ENCODE measurements around the gene ATP6V0A4. TPM values are rescaled to one million over a fixed set of nuclear protein-coding genes. Genes with fewer than 3 reads are reported as not detected.

ATP6V0A4 gene
- polyA plus RNA-seq = under 1 TPM in 1 of 3 donors, not detected in 2; 0.14 TPM

DNA sequence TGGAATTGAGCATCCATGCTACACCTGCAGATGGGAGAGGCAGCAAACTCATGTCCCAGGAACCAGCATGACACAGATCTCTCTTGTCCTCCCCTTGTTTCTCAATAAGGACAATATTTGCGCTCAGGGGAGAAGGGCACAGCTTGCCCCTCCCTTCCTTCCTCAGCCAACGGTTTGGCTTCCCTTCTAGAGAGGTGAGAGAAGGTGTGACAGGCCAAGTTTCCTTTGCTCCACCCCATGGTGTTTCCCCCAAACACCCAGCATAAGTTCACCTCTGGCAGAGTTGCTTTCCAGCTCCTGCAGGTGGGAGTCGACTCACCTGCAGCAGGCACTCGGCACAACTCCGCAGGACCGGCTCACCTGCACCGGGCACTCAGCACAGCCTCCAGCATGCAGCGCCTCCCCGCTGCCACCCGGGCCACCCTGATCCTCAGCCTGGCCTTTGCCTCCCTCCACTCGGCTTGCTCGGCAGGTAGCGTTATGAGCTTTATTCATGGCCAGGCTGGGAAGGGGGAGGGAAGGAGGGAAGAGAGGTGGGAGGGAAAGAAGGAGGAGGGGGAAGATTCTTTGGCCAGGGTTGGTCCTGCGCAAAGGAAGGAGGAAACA is at the start of gene ATP6V0A4, which contains the start of gene TMEM213:
Gene ATP6V0A4, minus strand, starts transcription at position 482 of the 606 bp plus-strand sequence. CDS start 26,949 bp downstream, outside the sequence.
Gene TMEM213, plus strand, starts transcription at position 280 of the 606 bp plus-strand sequence. Its CDS starts 111 bp downstream, at position 391.
- 18 to 31% (median 29%) methylated on average over 14 of the region's 14 CpGs for WGBS, 3 donors

DNA sequence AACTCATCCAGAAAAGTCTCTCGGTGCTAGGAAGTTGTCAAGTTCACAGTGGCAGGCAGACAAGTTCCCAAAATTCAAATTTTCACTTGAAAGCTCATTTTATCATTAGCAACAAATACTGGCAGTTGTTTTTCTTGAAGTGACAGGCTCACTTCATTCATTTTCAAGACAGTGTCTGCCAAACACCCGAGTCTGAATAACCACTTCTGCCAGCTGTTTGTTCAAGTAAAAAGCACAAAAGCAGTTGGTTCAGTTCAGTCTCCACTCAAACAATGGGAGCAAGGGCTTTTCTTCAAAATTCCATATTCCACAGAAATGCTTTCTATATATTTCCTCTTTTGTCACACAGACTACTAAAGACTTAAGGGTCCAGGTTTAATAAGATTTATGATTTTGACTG is 47.7 kb upstream of the ATP6V0A4 start:
- 43 to 58% (median 46%) methylated on average over 2 of the region's 2 CpGs for WGBS, 3 donors
- H3K27ac ChIP-seq (ENCODE audit: low read depth, low read length) = no peak overlapping the region

More for the DNA sequence above, at the start of gene ATP6V0A4, which contains the start of gene TMEM213:
- no peak within 1 kb of the TSS for H3K27ac ChIP-seq (ENCODE audit: low read depth, low read length)

DNA sequence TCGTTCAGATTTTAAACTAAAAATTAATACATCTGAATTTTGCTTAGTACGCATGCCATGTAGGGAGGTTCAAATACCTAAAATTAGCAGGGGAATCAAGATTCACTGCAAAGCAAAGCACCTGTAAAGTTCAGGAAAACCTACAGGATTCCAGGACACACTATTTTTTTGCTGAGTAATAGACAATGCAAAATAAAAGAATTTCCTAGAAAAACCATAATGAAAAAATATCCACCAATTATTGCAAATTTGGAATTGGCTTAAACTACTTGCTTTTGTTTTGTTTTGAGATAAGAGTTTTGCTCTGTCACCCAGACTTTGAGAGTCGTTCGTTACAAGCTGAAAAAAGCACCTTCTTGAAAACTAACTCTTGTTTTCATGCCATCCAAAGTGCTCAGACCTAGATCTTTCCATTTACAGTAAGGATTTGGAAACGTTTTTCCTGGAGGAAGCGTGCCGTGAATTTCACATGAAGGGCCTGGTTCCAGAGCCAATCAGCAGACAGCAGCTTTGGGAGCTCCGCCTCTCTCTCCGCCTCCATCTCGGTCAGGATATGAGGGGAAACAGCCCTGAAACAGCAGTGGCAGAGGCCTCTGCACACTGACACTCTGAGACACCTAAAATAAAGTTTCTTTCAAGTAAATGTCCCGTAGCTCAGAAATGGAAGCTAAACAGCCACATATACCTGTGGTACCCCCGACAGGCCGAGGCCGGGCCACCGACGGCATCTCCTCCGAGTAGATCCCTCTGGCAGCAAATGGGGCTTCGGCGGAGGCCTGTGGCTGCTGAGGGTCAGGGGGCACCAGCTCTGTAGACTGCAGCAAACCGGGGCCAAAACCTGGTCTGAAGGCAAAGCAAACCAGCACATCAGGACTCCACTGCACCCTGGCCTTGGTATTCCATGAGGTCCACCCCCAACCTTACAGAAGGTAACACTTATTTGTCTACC is 45.9 kb upstream of the ATP6V0A4 start:
- 91 to 94% (median 93%) methylated on average over 20 of the region's 20 CpGs for WGBS, 3 donors
- H3K27ac ChIP-seq (ENCODE audit: low read depth, low read length) = no peak overlapping the region

DNA sequence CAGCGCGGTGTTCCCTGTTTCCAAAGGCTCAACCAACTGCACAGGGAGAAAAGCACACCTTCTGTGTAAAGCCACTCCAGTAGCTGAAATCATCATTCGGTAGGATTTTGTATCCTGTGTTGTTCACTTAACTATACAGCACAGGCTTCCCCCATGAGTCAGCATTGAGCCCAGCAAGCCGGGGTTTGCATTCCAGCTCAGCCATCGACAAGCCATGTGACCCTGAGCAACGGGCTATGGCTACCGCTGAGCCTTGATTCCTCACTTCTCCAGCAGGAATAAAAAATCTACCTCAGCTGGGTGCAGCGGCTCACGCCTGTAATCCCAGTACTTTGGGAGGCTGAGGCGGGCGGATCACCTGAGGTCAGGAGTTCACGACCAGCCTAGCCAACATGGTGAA is 44.1 kb upstream of the ATP6V0A4 start:
- WGBS, 3 donors = 72 to 91% (median 78%) methylated on average over 12 of the region's 12 CpGs
- no peak overlapping the region for H3K27ac ChIP-seq (ENCODE audit: low read depth, low read length)

DNA sequence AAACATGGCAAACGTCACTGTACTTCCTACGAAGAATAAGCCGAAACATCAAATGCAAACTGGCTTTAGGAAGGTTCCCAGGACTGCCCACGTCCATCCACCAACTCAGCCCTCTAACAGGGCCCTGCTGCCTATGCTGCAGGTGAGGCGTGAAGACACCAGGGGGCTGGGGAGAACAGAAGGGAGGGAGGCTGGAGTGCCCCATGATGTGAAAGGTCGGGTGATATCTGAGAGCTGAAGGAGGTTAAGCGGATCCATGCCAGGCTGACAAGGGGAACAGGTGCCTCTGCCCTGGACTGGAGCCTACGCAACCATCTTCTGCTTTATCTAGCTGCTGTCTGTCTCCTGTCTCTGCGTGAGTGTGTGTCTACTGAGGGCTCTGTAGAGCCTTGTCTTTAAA is 40.2 kb upstream of the ATP6V0A4 start:
- WGBS, 3 donors = 76 to 89% (median 86%) methylated on average over 9 of the region's 9 CpGs
- H3K27ac ChIP-seq (ENCODE audit: low read depth, low read length) = no peak overlapping the region

DNA sequence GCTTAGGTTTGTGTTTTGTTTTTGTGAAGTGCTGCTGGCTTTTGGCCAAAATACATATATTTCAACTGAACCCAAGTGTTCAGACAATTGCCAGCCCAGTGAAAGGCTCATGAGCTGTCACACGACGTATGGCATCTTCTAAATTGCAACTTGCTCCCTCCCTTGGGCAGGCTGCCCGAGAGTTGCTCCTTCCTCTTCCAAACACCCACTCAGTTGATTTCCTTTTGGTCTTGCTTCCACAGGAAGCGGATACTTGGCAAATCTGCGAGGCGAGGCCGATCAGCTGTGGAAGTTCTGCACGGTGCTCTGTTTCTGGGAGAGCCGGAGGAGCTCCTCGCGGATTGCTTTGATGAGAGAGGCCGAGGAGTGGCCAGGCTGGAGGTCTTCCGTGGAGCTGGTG is 39.6 kb upstream of the ATP6V0A4 start:
- no peak overlapping the region for H3K27ac ChIP-seq (ENCODE audit: low read depth, low read length)
- 48 to 79% (median 49%) methylated on average over 13 of the region's 13 CpGs for WGBS, 3 donors

DNA sequence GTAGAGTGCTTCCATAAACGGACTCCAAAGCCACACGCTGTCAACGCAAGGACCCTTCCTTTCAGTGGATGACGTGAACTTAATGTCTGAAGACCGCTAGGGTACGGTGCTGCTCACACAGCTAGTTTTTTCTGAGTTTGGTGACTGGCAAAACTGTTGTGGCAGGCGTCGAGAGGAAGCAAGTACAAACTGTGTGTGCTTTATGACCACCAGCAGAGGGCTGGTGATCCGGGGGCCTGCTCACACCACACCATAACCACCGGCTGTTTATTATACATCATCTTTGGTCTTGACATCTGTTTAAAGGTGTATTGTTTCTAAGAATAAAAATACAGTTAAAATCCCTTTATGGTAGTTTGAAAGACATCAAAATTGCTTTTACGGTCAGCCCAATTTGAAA is 37.1 kb upstream of the ATP6V0A4 start:
- WGBS, 3 donors = 89 to 93% (median 91%) methylated on average over 11 of the region's 11 CpGs
- no peak overlapping the region for H3K27ac ChIP-seq (ENCODE audit: low read depth, low read length)

DNA sequence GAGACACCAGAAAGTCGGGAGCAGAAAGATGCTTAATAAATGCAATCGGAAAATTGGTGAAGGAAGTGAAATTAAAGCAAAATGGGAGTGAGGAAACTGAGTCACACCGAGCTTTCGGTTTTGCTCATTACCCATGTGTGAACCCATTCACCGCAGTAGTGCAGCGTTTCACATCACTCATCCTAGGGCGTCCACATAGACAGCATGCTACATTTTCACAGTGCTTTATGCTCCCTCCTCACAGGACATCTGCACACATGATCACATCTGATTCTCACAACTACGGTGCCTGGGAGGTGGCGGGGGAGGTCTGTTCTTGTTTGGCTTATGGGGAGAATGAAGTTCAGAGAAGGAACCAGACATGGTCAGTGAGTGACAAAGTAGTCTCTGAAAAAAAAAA is 36.6 kb upstream of the ATP6V0A4 start:
- WGBS, 3 donors = 94 to 96% (median 95%) methylated on average over 9 of the region's 9 CpGs
- H3K27ac ChIP-seq (ENCODE audit: low read depth, low read length) = no peak overlapping the region

DNA sequence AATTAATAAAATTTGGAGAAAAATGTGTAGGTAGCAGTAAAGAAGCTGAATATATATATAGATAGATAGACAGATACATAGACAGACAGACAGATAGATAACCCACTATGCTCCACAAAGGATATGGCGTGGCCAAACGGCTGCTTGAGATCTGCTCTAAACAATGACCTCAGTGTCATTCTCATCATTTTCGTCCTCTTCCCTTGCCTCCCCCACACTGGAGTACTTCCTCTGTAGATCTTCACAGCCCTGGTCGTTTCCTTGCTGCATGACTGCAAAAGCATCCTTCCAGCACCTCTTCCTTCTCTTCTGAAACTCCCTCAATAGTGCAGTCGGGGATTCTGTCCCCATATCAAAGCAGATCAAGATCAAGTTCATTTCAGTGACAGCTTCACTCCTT is 35.6 kb upstream of the ATP6V0A4 start:
- WGBS, 3 donors = 59 to 81% (median 60%) methylated on average over 5 of the region's 5 CpGs

DNA sequence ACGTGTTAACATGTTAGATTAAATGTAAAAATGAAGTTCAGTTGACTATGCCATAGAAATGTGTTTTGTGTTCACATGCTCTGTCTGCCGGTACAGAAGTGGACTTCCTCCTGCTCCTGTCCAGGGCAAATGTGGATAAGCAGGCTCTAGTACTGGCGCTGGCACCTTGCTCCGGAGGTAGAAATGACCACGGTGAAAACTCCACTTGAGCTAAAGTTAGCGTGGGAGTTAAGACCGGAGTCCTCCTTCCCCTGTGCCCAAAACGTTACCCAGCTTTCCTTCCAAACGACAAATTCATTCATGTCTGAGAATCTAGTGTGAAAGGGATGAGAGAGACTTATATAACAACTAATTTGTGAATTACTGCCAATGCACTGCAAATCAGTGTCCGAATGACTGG is 35.0 kb upstream of the ATP6V0A4 start:
- H3K27ac ChIP-seq (ENCODE audit: low read depth, low read length) = no peak overlapping the region
- WGBS, 3 donors = 89 to 93% (median 90%) methylated on average over 10 of the region's 10 CpGs

More for the DNA sequence above, 35.6 kb upstream of the ATP6V0A4 start:
- H3K27ac ChIP-seq (ENCODE audit: low read depth, low read length) = no peak overlapping the region

DNA sequence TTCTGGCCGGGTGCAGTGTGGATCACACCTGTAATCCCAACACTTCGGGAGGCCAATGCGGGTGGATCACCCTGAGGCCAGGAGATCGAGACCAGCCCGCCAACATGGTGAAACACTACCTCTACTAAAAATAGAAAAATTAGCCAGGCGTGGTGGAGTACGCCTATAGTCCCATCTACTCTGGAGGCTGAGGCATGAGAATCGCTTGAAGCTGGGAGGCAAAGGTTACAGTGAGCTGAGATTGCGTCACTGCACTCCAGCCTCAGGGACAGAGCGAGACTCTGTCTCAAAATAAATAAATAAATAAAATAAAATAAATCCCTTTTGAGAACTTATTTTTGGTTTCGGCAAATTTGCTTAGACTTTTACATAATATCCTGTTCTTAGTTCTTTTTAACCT is 31.3 kb upstream of the ATP6V0A4 start:
- 86 to 96% (median 90%) methylated on average over 11 of the region's 11 CpGs for WGBS, 3 donors

DNA sequence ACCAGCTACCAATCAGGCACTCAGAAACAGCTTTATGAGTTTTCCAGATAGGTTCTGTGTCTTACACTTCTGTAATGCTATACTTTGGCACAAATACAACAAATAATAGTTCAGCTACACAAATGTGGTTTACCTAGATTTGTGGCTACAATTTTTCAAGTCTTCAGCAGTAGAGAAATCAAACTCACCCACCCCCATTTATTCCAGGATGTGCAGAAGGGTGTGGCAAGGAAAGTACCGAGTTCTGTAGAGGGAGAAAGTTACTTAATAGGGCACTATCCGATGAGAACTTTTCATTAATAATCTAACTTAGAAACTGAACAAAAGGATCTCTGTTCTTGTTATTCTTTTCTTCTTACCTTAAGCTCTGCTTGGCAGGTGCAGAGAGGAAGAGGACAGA is 30.3 kb upstream of the ATP6V0A4 start:
- 46 to 78% (median 78%) methylated on average over 2 of the region's 2 CpGs for WGBS, 3 donors
- no peak overlapping the region for H3K27ac ChIP-seq (ENCODE audit: low read depth, low read length)

More for the DNA sequence above, 31.3 kb upstream of the ATP6V0A4 start:
- no peak overlapping the region for H3K27ac ChIP-seq (ENCODE audit: low read depth, low read length)

DNA sequence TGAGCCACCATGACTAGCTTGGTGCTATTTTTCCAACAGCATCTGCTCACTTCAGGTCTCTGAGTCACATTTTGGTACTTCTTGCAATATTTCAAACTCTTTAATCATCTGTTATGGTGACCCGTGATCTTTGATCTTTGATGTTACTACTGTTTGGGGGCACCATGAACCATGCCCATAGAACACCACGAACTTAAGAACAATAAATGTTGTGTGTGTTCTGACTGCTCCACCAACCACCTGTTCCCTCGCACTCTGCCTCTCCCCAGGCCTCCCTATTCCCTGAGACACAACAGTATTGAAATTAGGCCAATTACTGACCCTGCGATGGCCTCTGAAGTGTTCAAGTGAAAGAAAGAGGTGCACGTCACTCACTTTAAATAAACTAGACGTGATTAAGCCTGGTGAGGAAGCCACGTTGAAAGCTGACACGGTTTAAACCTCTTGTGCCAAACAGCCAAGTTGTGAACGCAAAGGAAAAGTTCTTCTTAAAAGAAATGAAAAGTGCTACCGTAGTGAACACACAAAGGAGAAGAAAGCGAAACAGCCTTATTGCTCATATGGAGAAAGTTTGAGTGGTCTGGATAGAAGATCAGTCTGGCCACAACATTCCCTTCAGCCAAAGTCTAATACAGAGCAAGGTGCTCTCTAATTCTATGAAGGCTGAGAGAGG is 27.2 kb upstream of the ATP6V0A4 start:
- 86 to 89% (median 88%) methylated on average over 11 of the region's 11 CpGs for WGBS, 3 donors
- H3K27ac ChIP-seq (ENCODE audit: low read depth, low read length) = no peak overlapping the region

DNA sequence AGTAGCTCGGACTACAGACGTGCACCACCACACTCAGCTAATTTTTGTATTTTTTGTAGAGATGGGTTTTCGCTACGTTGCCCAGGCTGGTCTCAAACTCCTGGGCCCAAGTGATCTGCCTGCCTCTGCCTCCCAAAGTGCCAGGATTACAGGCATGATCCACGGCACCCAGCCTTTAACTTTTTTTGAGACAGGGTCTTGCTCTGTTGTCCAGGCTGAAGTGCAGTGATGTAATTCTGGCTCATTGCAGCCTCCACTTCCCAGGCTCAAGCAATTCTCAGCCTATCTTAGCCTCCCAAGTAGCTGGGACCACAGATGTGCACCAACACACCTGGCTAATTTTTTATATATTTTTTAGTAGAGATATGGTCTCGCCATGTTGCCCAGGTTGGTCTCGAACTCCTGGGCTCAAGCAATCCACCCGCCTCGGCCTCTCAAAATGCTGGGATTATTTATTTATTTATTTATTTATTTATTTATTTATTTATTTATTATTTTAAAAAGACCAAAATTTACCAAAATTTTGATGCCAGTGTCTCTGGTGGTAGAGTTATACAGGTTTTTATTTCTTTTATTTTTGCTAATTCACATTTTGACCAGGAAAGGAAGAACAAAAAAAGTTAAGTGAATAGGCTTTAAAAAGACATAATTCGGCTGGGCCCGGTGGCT is 25.0 kb upstream of the ATP6V0A4 start:
- 91 to 95% (median 92%) methylated on average over 11 of the region's 11 CpGs for WGBS, 3 donors
- no peak overlapping the region for H3K27ac ChIP-seq (ENCODE audit: low read depth, low read length)

DNA sequence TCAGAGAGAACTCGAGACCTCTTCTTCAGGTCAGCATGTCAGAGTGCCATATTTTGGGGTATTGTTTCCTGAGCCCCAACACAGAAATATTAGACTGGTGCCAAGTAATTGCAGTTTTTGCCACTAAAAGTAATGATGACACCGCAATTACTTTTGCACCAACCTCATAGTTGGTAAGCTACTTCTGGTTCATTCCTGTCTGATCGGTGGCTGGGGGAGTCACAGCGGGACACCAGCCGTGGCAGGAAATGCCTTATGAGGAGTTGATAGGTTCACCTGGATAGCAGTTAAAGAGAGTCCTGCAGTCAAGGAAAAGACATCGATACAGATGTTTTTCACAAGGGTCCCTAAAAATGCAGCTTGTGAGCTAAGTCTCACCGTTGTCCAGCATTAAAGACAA is 23.9 kb upstream of the ATP6V0A4 start:
- 88 to 92% (median 91%) methylated on average over 7 of the region's 7 CpGs for WGBS, 3 donors
- no peak overlapping the region for H3K27ac ChIP-seq (ENCODE audit: low read depth, low read length)

DNA sequence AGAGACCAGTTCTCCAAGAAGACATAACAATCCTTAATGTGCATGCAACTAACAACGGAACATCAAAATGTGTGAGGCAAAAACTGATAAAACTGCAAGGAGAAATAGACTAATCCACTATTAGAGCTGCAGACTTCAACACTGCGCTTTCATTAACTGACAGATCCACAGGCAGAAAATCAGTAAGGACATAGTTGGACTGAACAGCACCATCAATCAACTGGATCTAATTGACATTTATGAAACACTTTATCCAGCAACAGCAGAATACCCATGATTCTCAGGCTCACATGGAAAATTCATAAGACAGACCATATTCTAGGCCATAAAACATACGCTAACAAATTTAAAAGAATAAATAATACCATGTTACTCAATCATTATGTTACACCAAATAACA is 21.6 kb upstream of the ATP6V0A4 start:
- WGBS, 3 donors = 78 to 90% (median 79%) methylated on average over 3 of the region's 3 CpGs

DNA sequence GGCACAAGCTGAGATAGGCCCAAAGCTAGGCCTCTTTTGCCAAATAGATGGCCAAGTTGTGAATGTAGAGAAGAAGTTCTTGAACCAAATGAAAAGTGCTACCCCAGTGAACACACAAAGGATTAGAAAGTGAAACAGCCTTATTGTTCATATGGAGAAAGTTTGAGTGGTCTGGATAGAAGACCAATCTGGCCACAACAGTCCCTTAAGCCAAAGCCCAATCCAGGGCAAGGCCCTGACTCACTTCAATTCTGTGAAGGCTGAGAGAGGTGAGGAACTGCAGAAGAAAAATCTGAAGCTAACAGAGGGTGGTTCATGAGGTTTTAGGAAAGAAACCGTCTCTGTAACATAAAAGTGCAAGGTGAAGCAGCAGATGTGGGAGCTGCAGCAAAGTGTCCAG is 18.7 kb upstream of the ATP6V0A4 start:
- no peak overlapping the region for H3K27ac ChIP-seq (ENCODE audit: low read depth, low read length)
- 83 to 97% (median 83%) methylated on average over 1 of the region's 1 CpG for WGBS, 3 donors

More for the DNA sequence above, 21.6 kb upstream of the ATP6V0A4 start:
- H3K27ac ChIP-seq (ENCODE audit: low read depth, low read length) = no peak overlapping the region

DNA sequence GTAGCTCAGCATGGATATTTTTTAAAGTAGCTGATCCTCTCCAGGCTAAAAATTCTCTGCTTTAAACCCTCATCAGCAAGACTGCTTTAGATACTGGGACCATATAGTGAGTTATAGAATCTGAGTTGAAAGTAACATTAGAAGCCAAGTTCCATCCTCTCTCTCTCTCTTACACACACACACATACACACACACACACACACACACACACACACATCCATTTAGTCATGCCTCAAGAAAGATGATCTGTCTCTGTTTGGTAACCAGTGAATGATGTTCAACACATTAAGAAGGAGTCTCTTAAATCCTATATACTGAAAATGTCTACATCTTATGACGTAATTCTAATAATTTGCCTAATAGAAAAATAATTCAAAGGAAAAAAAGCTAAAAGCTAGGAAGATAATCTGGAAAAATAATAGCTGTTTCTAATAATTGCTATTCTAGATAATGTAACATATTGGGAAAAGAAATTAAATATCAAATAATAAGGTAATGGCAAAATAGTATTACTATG is 16.9 kb upstream of the ATP6V0A4 start:
- 76 to 88% (median 87%) methylated on average over 1 of the region's 1 CpG for WGBS, 3 donors
- H3K27ac ChIP-seq (ENCODE audit: low read depth, low read length) = no peak overlapping the region

All from adipose tissue (tissue), 3 donors.